A549 (cell line): Measurements from ENCODE around the gene SRF.

Experiments
- BHLHE40 ChIP-seq: IDR thresholded peaks from 2 replicates; pipeline ENCODE4 v1.6.1; 2012; ENCODE audit warnings: low read depth, low read length, inconsistent platforms
- HEYL ChIP-seq: fragments of 250-450 bp; sonication (Bioruptor Pico); IDR thresholded peaks from 2 replicates; pipeline ENCODE4 v1.8.0; 2021; ENCODE audit warnings: mild to moderate bottlenecking, moderate library complexity
- JUNB ChIP-seq: fragments of >200 bp; sonication (Bioruptor Twin); formaldehyde crosslinking; IDR thresholded peaks from 2 replicates; pipeline ENCODE4 v1.6.1; 2016
- KDM1A ChIP-seq: fragments of 200-600 bp; sonication (generic); IDR thresholded peaks from 2 replicates; pipeline ENCODE4 v1.6.1; 2016; ENCODE audit warnings: low read depth, mild to moderate bottlenecking
- POLR2A ChIP-seq: IDR thresholded peaks from 2 replicates; pipeline ENCODE4 v1.6.1; 2012; ENCODE audit warnings: mild to moderate bottlenecking, low read length
- POLR2AphosphoS2 ChIP-seq: conservative IDR thresholded peaks from 2 replicates; pipeline ENCODE4 v1.6.1; 2012; ENCODE audit warnings: low read length, improper control_type of control experiment, inconsistent platforms
- ZC3H11A ChIP-seq: fragments of 450-650 bp; IDR thresholded peaks from 2 replicates; pipeline ENCODE4 v1.6.1; 2014; ENCODE audit warnings: antibody characterized with exemption, mild to moderate bottlenecking
- TF ChIP-seq, protein P1 (sequence below): fragments of >200 bp; sonication (Bioruptor Twin); formaldehyde crosslinking; IDR thresholded peaks from 3 replicates; pipeline ENCODE4 v1.5.1; 2016
- TF ChIP-seq, protein P2 (sequence below): fragments of 200-600 bp; sonication (generic); IDR thresholded peaks from 2 replicates; pipeline ENCODE4 v1.6.1; 2016; ENCODE audit warnings: antibody characterized with exemption, mild to moderate bottlenecking, moderate library complexity
- TF ChIP-seq, protein P3 (sequence below): fragments of 150-350 bp; IDR thresholded peaks from 2 replicates; pipeline ENCODE4 v1.6.1; 2014; ENCODE audit warnings: low read depth, mild to moderate bottlenecking, low read length

DNA sequence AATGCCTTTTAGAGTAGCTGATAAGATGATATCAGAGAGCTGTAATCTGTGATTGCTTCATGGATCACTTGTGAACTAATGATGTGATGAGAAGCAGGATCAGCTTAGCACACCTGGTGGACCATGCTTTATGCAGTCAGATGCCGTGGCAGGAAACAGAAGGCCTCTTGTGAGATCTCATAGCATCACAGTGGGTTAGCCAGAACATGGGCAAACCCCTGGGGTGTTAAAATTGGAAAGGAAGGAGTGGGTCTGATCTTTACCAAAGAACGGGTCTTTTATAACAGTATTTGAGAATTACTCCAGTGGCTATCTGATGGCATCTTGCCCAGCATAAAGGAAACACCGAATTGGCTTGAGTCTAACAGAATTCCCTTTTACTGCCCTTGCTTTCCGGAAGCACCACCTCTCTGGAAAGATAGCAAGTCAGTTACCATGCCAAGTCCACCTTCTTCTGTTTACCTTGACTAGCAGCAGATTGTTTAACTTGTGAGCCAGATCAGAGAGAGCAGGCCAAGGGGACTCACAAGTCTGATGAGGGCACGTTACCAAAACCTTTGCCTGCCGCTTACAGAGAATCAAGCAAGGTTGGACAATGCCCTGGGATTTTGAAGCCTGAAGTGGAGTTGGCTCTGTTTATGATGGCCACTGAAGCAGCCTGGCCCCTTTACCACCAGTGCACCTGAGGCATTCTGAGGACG is 20.9 kb upstream of the SRF start:
- no peak for TF ChIP-seq POLR2AphosphoS2
- TF ChIP-seq ZC3H11A, result no peak
- no peak for TF ChIP-seq POLR2A
- no peak for TF ChIP-seq JUNB
- TF ChIP-seq BHLHE40, result no peak
- TF ChIP-seq KDM1A, result no peak
- TF ChIP-seq, protein P1, sequence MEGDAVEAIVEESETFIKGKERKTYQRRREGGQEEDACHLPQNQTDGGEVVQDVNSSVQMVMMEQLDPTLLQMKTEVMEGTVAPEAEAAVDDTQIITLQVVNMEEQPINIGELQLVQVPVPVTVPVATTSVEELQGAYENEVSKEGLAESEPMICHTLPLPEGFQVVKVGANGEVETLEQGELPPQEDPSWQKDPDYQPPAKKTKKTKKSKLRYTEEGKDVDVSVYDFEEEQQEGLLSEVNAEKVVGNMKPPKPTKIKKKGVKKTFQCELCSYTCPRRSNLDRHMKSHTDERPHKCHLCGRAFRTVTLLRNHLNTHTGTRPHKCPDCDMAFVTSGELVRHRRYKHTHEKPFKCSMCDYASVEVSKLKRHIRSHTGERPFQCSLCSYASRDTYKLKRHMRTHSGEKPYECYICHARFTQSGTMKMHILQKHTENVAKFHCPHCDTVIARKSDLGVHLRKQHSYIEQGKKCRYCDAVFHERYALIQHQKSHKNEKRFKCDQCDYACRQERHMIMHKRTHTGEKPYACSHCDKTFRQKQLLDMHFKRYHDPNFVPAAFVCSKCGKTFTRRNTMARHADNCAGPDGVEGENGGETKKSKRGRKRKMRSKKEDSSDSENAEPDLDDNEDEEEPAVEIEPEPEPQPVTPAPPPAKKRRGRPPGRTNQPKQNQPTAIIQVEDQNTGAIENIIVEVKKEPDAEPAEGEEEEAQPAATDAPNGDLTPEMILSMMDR, result no peak
- TF ChIP-seq HEYL (CRISPR knock-in tag), result no peak
- TF ChIP-seq, protein P2, sequence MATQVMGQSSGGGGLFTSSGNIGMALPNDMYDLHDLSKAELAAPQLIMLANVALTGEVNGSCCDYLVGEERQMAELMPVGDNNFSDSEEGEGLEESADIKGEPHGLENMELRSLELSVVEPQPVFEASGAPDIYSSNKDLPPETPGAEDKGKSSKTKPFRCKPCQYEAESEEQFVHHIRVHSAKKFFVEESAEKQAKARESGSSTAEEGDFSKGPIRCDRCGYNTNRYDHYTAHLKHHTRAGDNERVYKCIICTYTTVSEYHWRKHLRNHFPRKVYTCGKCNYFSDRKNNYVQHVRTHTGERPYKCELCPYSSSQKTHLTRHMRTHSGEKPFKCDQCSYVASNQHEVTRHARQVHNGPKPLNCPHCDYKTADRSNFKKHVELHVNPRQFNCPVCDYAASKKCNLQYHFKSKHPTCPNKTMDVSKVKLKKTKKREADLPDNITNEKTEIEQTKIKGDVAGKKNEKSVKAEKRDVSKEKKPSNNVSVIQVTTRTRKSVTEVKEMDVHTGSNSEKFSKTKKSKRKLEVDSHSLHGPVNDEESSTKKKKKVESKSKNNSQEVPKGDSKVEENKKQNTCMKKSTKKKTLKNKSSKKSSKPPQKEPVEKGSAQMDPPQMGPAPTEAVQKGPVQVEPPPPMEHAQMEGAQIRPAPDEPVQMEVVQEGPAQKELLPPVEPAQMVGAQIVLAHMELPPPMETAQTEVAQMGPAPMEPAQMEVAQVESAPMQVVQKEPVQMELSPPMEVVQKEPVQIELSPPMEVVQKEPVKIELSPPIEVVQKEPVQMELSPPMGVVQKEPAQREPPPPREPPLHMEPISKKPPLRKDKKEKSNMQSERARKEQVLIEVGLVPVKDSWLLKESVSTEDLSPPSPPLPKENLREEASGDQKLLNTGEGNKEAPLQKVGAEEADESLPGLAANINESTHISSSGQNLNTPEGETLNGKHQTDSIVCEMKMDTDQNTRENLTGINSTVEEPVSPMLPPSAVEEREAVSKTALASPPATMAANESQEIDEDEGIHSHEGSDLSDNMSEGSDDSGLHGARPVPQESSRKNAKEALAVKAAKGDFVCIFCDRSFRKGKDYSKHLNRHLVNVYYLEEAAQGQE, result no peak
- TF ChIP-seq, protein P3, sequence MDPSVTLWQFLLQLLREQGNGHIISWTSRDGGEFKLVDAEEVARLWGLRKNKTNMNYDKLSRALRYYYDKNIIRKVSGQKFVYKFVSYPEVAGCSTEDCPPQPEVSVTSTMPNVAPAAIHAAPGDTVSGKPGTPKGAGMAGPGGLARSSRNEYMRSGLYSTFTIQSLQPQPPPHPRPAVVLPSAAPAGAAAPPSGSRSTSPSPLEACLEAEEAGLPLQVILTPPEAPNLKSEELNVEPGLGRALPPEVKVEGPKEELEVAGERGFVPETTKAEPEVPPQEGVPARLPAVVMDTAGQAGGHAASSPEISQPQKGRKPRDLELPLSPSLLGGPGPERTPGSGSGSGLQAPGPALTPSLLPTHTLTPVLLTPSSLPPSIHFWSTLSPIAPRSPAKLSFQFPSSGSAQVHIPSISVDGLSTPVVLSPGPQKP, result no peak
